Measurements from ENCODE around the gene CSF1.

CSF1 gene

GRCh38 chr1:109928591-109929111 lies 18.0 kb downstream of the CSF1 start:
- no peaks in the 10 kb centered on the region for H3K9me3 Mint-ChIP-seq
- H3K27ac Mint-ChIP-seq: peak overlapping the region; percentile 95 to 98 (median 97)
- H3K4me3 Mint-ChIP-seq: peak overlapping the region in 1 of 3 experiments; percentile 38
- H3K36me3 Mint-ChIP-seq (ENCODE audit: low read depth): peaks cover 31% of the 10 kb centered on the region
- no peak for TF ChIP-seq CTCF (IDR thresholded peaks at IDR 0.05; ENCODE audit: unreplicated experiment in 3 of 3)
- H3K27me3 Mint-ChIP-seq (ENCODE audit: low read depth): no peaks in the 10 kb centered on the region
- peaks cover 57% of the 10 kb centered on the region for H3K4me1 Mint-ChIP-seq

GRCh38 chr1:109929170-109929569 lies 18.5 kb downstream of the CSF1 start:
- H3K36me3 Mint-ChIP-seq (ENCODE audit: low read depth): peaks cover 28% of the 10 kb centered on the region
- no peak for TF ChIP-seq CTCF (IDR thresholded peaks at IDR 0.05; ENCODE audit: unreplicated experiment in 3 of 3)
- peak overlapping the region; percentile 51 to 98 (median 95) for H3K27ac Mint-ChIP-seq

GRCh38 chr1:109929588-109930251 lies 19.1 kb downstream of the CSF1 start:
- peak overlapping the region; percentile 51 to 98 (median 95) for H3K27ac Mint-ChIP-seq
- H3K36me3 Mint-ChIP-seq (ENCODE audit: low read depth): peaks cover 26% of the 10 kb centered on the region
- peaks cover 50% of the 10 kb centered on the region for H3K4me1 Mint-ChIP-seq
- TF ChIP-seq CTCF (IDR thresholded peaks at IDR 0.05; ENCODE audit: unreplicated experiment in 3 of 3): no peak
- no peak overlapping the region for H3K4me3 Mint-ChIP-seq
- no peaks in the 10 kb centered on the region for H3K27me3 Mint-ChIP-seq (ENCODE audit: low read depth)
- no peaks in the 10 kb centered on the region for H3K9me3 Mint-ChIP-seq

More at GRCh38 chr1:109929170-109929569, 18.5 kb downstream of the CSF1 start:
- peaks cover 54% of the 10 kb centered on the region for H3K4me1 Mint-ChIP-seq
- H3K9me3 Mint-ChIP-seq: no peaks in the 10 kb centered on the region
- H3K27me3 Mint-ChIP-seq (ENCODE audit: low read depth): no peaks in the 10 kb centered on the region
- no peak overlapping the region for H3K4me3 Mint-ChIP-seq

- no peaks in the 10 kb centered on the region for H3K9me3 Mint-ChIP-seq
- H3K4me1 Mint-ChIP-seq: peaks cover 44% of the 10 kb centered on the region
- TF ChIP-seq CTCF (IDR thresholded peaks at IDR 0.05; ENCODE audit: unreplicated experiment in 3 of 3): no peak
- no peaks in the 10 kb centered on the region for H3K27me3 Mint-ChIP-seq (ENCODE audit: low read depth)
- H3K4me3 Mint-ChIP-seq: no peak overlapping the region
- peaks cover 20% of the 10 kb centered on the region for H3K36me3 Mint-ChIP-seq (ENCODE audit: low read depth)
- H3K27ac Mint-ChIP-seq: peak overlapping the region; percentile 90 to 98 (median 95)
Observed at GRCh38 chr1:109930252-109930993, 19.8 kb downstream of the CSF1 start.

- H3K9me3 Mint-ChIP-seq: peaks cover 7% of the 10 kb centered on the region
- peak overlapping the region in 1 of 3 experiments; percentile 31 for H3K4me3 Mint-ChIP-seq
- peaks cover 13% of the 10 kb centered on the region for H3K36me3 Mint-ChIP-seq (ENCODE audit: low read depth)
- no peak for TF ChIP-seq CTCF (IDR thresholded peaks at IDR 0.05; ENCODE audit: unreplicated experiment in 3 of 3)
- peak overlapping the region; percentile 90 to 98 (median 95) for H3K27ac Mint-ChIP-seq
- H3K4me1 Mint-ChIP-seq: peaks cover 36% of the 10 kb centered on the region
- H3K27me3 Mint-ChIP-seq (ENCODE audit: low read depth): no peaks in the 10 kb centered on the region
Observed at GRCh38 chr1:109931189-109931731, 20.6 kb downstream of the CSF1 start.

All from nephron (organoid).